Stimulated activated naive CD4-positive, alpha-beta T cell treated with Interleukin-2 at 50 U/mL for 16 hours (primary cell): ENCODE measurements around the gene EI24.

Experiments
- DNase-seq: peaks from one replicate; lab custom pipeline; 2025; lab: John Stamatoyannopoulos, UW

The EI24 gene

GRCh38 chr11:125627236-125627910 lies 58.1 kb downstream of the EI24 start:
- no peak for DNase-seq
